Lower leg skin (tissue), 4 donors: ENCODE measurements around the gene PHLDB3. TPM values are rescaled to one million over a fixed set of nuclear protein-coding genes. Genes with fewer than 3 reads are reported as not detected.

ENCODE experiments used
- DNase-seq, 2 donors: peaks; one replicate each; pipeline ENCODE4 v3.0.0-alpha.2; 2019; ENCODE audit warnings: low spot score in 2 of 2
- H3K4me3 ChIP-seq: fragments of 200-600 bp; sonication (generic); 2 replicates; pipeline ENCODE4 v1.5.1; 2017; ENCODE audit warnings: mild to moderate bottlenecking, low read depth; ENCODE audit not compliant: poor library complexity, severe bottlenecking
- CTCF ChIP-seq, 3 donors: fragments of 450-650 bp; IDR thresholded peaks; one replicate each; pipeline ENCODE4 v1.5.1; 2016; ENCODE audit warnings: antibody characterized with exemption in 3 of 3, mild to moderate bottlenecking in 3 of 3, moderate library complexity in 2 of 3
- POLR2A ChIP-seq, 2 donors: fragments of 450-650 bp; IDR thresholded peaks; one replicate each; pipeline ENCODE4 v1.6.1; 2016 to 2017; ENCODE audit warnings: antibody characterized with exemption in 2 of 2, mild to moderate bottlenecking in 1 of 2, moderate library complexity in 1 of 2
- WGBS, 2 donors: methylation state at CpG; one replicate each; pipeline ENCODE4 v1.1.5; 2018; 5-methylcytosine and 5-hydroxymethylcytosine counted together
- intact Hi-C: fragments of 100-400 bp; cut with DNase I; formaldehyde crosslinking; loops from one replicate; pipeline ENCODE4 v1.15.0; 2023; ENCODE audit warnings: low total_unique reads
- total RNA-seq, 4 donors: library from RNA; depleted of rRNA; stranded (reverse); fragments of >200 nt; gene quantifications; one replicate each; pipeline ENCODE4 v1.1.0, GENCODE V29; 2016

The PHLDB3 gene
- total RNA-seq, 4 donors from 2014 or later = 86.9 to 136 (median 114) TPM

GRCh38 chr19:43541920-43542650, 37.5 kb upstream of the PHLDB3 start:
- H3K4me3 ChIP-seq = no peak overlapping the region
- intact Hi-C loops = no loop called here
- DNase-seq = no peak
- WGBS, 2 donors = 94 to 98% methylated on average over 5 of the region's 5 CpGs
- TF ChIP-seq CTCF (IDR thresholded peaks at IDR 0.05) (no peak), POLR2A (IDR thresholded peaks at IDR 0.05) (no peak)

- TF ChIP-seq POLR2A (IDR thresholded peaks at IDR 0.05) (no peak), CTCF (IDR thresholded peaks at IDR 0.05) (no peak)
- no peak for DNase-seq
- 97 to 98% methylated on average over 3 of the region's 3 CpGs for WGBS, 2 donors
- intact Hi-C loops = no loop called here
- no peak overlapping the region for H3K4me3 ChIP-seq
Observed at GRCh38 chr19:43540381-43540780, 35.8 kb upstream of the PHLDB3 start.

GRCh38 chr19:43538922-43539321, 34.4 kb upstream of the PHLDB3 start:
- no peak for TF ChIP-seq POLR2A (IDR thresholded peaks at IDR 0.05)
- TF ChIP-seq CTCF (IDR thresholded peaks at IDR 0.05) = no peak
- H3K4me3 ChIP-seq = no peak overlapping the region
- intact Hi-C loops = no loop called here
- no peak for DNase-seq

GRCh38 chr19:43534816-43535761, 30.5 kb upstream of the PHLDB3 start:
- WGBS, 2 donors = 64 to 65% methylated on average over 62 of the region's 62 CpGs
- intact Hi-C loops = no loop called here
- TF ChIP-seq CTCF (IDR thresholded peaks at IDR 0.05) (no peak), POLR2A (IDR thresholded peaks at IDR 0.05) (no peak)
- no peak overlapping the region for H3K4me3 ChIP-seq
- DNase-seq = peak in 1 of 2 donors; percentile 89

- TF ChIP-seq POLR2A (IDR thresholded peaks at IDR 0.05) (no peak), CTCF (IDR thresholded peaks at IDR 0.05) (no peak)
- 36% methylated on average over 17 of the region's 17 CpGs for WGBS, 2 donors
- no peak for DNase-seq
- no peak overlapping the region for H3K4me3 ChIP-seq
- intact Hi-C loops = no loop called here
Observed at GRCh38 chr19:43534305-43534815, 29.8 kb upstream of the PHLDB3 start.
